ENCODE results near the gene LRP2BP.
"Not testable (repeated sequence)": the region's sequence is repeated elsewhere in the genome, so short reads cannot be mapped to it uniquely, and the experiment has no call there.

LRP2BP gene

DNA sequence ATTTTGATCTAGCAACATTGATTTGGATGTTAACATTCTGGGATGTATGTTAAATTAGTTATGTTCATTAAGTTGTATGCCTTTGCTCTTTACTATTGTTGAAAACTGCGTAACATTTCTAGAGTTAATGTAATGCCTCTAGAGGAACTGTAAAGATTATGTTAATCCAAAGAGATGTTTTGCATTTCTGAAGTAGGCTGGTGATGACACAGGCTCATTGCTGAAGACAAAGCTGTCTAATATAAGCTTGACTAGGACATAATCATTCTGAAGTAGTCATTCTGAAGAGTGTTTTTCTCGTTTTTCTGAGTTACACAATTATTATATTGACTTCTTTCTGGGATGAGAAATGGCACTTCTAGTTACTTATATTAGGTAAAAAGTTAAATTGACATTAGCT lies 72.9 kb downstream of the LRP2BP start:
- DNase-seq, result no peak

DNA sequence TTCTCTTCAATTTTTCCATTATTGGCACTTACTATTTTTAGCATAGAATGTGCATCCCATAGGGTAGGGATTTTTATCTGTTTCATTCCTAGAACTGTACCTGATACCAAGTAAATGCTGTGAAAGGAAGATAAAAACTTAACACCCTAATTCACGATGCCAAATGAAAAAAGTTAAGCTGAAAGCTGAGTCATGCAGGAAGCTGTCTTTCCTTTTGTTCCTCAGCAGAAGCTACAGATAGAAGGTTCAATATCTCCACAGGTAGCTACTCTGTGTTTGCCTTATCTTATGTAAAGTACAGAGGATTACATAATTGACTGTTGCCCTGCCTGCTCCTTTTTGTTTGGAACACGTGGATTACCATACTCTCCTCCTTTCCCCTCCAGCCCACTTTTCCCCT lies 77.0 kb downstream of the LRP2BP start:
- DNase-seq, result no peak

GRCh38 chr4:185317880-185318279 lies 77.8 kb downstream of the LRP2BP start:
- no peak for DNase-seq

- not testable (repeated sequence) for DNase-seq
These were observed 78.3 kb downstream of the LRP2BP start for GRCh38 chr4:185317462-185317861.
